Mesodermal cell (in vitro differentiated cells): ENCODE data around the gene AATF.

ENCODE experiments used
- H3K27ac ChIP-seq: 2 replicates; pipeline ENCODE4 v1.7.0; 2013; ENCODE audit warnings: mild to moderate bottlenecking, low read depth, low read length, moderate library complexity; ENCODE audit not compliant: severe bottlenecking
- H3K36me3 ChIP-seq: 2 replicates; pipeline ENCODE4 v1.7.1; 2013; ENCODE audit warnings: mild to moderate bottlenecking, low read length, moderate library complexity; ENCODE audit not compliant: control insufficient read depth, insufficient read depth
- H3K4me1 ChIP-seq: one replicate; pipeline ENCODE4 v1.7.1; 2013; ENCODE audit warnings: mild to moderate bottlenecking, low read length; ENCODE audit not compliant: insufficient read depth, control insufficient read depth, poor library complexity, severe bottlenecking
- H3K4me3 ChIP-seq: 2 replicates; pipeline ENCODE4 v1.7.0; 2013; ENCODE audit warnings: low read length, control low read depth, mild to moderate bottlenecking; ENCODE audit not compliant: insufficient read depth, poor library complexity, severe bottlenecking; ENCODE audit errors: extremely low read depth
- H3K9me3 ChIP-seq: 2 replicates; pipeline ENCODE4 v1.7.1; 2013; ENCODE audit warnings: mild to moderate bottlenecking, low read length, moderate library complexity; ENCODE audit not compliant: control insufficient read depth
- WGBS, 2 experiments: methylation state at CpG; one replicate each; pipeline ENCODE4 v1.1.5; 2013; ENCODE audit warnings: missing lambda C conversion rate in 2 of 2; ENCODE audit not compliant: insufficient coverage in 2 of 2; 5-methylcytosine and 5-hydroxymethylcytosine counted together

AATF gene

GRCh38 chr17:36994438-36994837 lies 45.7 kb downstream of the AATF start:
- H3K36me3 ChIP-seq, result peaks cover 58% of the 10 kb centered on the region
- peak overlapping the region; percentile 1 for H3K27ac ChIP-seq
- H3K4me3 ChIP-seq, result no peak overlapping the region
- no peaks in the 10 kb centered on the region for H3K4me1 ChIP-seq
- 90 to 100% methylated on average over 1 to 2 of the region's 3 CpGs for WGBS, 2 experiments
- no peaks in the 10 kb centered on the region for H3K9me3 ChIP-seq

DNA sequence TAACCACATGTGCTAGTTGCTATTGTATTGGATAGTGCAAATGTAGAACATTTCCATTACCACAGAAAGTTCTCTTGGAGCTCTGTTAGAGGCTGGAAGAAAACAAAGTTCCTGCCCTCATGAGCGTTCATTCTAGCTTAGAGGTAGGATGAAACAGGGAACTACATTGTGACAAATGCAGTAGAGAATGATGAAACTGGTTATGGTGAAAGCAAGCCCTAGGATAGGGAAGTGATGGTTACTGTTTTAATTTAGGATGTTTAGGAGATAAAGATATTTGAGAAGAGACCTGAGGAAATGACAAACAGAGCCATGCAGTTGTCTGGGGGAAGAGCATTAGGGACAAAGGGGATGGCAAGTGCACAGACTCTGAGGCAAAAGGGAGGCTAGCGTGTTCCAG lies 50.7 kb downstream of the AATF start:
- H3K4me1 ChIP-seq, result no peaks in the 10 kb centered on the region
- H3K9me3 ChIP-seq, result peaks cover 3% of the 10 kb centered on the region
- no peak overlapping the region for H3K4me3 ChIP-seq
- peaks cover 76% of the 10 kb centered on the region for H3K36me3 ChIP-seq
- 96 to 100% methylated on average over 2 of the region's 2 CpGs for WGBS, 2 experiments
- H3K27ac ChIP-seq, result no peak overlapping the region

DNA sequence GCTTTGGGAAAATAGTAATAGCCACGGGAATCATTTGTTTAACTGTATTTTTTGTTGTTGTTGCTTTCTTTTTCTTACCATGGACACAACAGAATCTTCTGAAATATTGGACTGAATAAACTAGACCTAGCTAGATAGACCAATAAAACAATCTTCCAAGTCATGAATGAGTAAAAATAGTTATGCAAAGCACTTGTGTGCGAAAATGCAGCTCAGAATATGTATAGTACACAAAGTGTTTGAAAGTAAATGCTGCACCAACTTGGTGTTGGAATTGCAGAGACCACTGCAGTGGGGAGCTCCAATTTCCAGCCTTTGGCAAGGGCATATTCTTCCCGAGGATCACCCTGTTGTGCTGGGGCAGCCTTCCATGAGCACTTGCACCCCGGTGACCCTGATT lies 68.0 kb downstream of the AATF start:
- WGBS, 2 experiments, result 78 to 89% methylated on average over 3 of the region's 4 CpGs
- Histone ChIP-seq H3K4me3 (no peak overlapping the region), H3K27ac (no peak overlapping the region)

GRCh38 chr17:37017404-37017803 lies 68.7 kb downstream of the AATF start:
- H3K27ac ChIP-seq, result no peak overlapping the region
- H3K9me3 ChIP-seq, result no peaks in the 10 kb centered on the region
- peaks cover 5% of the 10 kb centered on the region for H3K36me3 ChIP-seq
- no peaks in the 10 kb centered on the region for H3K4me1 ChIP-seq
- WGBS, 2 experiments, result no CpG with 5 or more reads among the region's 1 CpG
- no peak overlapping the region for H3K4me3 ChIP-seq

More for the DNA sequence above, 68.0 kb downstream of the AATF start:
- Histone ChIP-seq H3K4me1 (no peaks in the 10 kb centered on the region), H3K36me3 (peaks cover 4% of the 10 kb centered on the region), H3K9me3 (no peaks in the 10 kb centered on the region)

GRCh38 chr17:37019117-37019740 lies 70.5 kb downstream of the AATF start:
- peaks cover 9% of the 10 kb centered on the region for H3K36me3 ChIP-seq
- 85 to 92% methylated on average over 3 of the region's 3 CpGs for WGBS, 2 experiments
- H3K4me3 ChIP-seq, result no peak overlapping the region
- no peaks in the 10 kb centered on the region for H3K9me3 ChIP-seq
- no peaks in the 10 kb centered on the region for H3K4me1 ChIP-seq
- no peak overlapping the region for H3K27ac ChIP-seq

DNA sequence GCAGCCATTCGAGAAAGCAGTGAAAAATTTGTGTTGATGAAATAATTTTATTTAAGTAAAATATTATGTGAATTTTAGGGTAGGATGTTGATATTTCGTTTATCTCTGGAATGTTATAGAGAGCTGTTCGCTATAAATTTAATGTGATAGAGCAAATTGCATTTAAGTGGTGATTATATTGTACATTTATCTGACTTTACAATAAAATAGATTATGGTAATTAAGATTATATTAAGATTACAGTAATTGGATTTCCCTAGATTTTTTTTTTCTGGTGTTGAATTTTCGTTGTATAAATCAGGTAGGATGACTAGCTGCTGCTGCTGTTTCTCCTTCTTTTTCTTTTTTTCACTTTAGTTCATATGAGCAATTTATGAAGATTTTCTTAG lies 71.0 kb downstream of the AATF start:
- peaks cover 9% of the 10 kb centered on the region for H3K36me3 ChIP-seq
- H3K9me3 ChIP-seq, result no peaks in the 10 kb centered on the region
- H3K4me1 ChIP-seq, result no peaks in the 10 kb centered on the region
- H3K4me3 ChIP-seq, result no peak overlapping the region
- no peak overlapping the region for H3K27ac ChIP-seq
- WGBS, 2 experiments, result 92 to 100% methylated on average over 1 to 2 of the region's 4 CpGs

- peaks cover 9% of the 10 kb centered on the region for H3K36me3 ChIP-seq
- H3K4me1 ChIP-seq, result peaks cover 3% of the 10 kb centered on the region
- no peaks in the 10 kb centered on the region for H3K9me3 ChIP-seq
- WGBS, 2 experiments, result 92% methylated on average over 3 of the region's 3 CpGs
- no peak overlapping the region for H3K27ac ChIP-seq
- H3K4me3 ChIP-seq, result no peak overlapping the region
Measured at GRCh38 chr17:37024181-37024637, 75.5 kb downstream of the AATF start.

GRCh38 chr17:37025238-37025637 lies 76.5 kb downstream of the AATF start:
- Histone ChIP-seq H3K4me1 (peaks cover 3% of the 10 kb centered on the region), H3K36me3 (peaks cover 5% of the 10 kb centered on the region), H3K9me3 (no peaks in the 10 kb centered on the region), H3K4me3 (no peak overlapping the region), H3K27ac (no peak overlapping the region)
- 87 to 90% methylated on average over 8 of the region's 8 CpGs for WGBS, 2 experiments

DNA sequence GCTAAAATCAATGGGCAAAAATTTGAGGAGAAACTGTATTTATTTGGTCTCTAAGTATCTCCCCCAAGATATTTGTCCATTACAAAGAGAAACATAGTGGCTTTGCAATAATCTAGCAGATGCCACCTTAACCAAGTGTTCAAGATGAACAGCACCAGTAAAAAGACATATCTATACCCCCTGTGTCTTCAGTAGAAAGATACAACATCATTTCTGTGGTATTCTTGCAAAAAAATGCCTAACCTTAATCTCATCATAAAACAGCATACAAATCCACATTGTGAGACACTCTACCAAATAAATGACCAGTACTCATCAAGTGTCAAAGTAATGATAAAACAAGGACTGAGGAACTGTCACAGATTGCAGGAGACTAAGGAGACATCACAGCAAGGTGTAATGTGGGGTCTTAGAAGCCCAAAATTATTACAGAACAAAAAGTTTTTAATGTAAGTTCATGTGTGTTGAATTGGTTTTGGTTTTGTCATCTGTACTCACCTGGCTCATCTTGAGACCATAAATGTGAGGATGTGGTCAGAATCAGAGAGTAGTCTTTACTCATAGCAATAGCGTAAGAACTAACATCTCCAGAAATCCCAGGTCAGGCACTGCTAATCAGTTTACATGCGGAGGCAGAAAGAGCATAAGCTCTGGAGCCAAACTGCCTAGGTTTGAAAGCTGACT lies 77.2 kb downstream of the AATF start:
- no peak overlapping the region for H3K27ac ChIP-seq

DNA sequence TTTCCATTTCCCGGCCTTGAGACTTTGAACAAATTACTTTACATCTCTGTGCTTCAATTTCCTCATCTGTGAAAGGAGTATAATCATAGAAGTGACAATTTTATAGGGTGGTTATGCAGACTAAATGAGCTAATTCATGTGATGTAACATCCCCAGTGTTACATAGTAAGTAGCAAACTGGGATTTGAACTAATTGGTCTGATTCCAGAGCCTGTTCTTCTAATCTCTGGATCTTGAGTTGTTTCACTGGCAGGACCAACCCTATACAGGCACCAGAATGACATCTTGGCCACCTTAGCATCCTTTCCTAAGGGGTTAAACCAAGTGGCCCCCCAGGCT lies 77.7 kb downstream of the AATF start:
- H3K27ac ChIP-seq, result no peak overlapping the region
- WGBS, 2 experiments, result no CpG with 5 or more reads among the region's 1 CpG
- no peak overlapping the region for H3K4me3 ChIP-seq
- H3K9me3 ChIP-seq, result no peaks in the 10 kb centered on the region
- H3K36me3 ChIP-seq, result peaks cover 8% of the 10 kb centered on the region
- peaks cover 3% of the 10 kb centered on the region for H3K4me1 ChIP-seq

More for the DNA sequence above, 77.2 kb downstream of the AATF start:
- peaks cover 5% of the 10 kb centered on the region for H3K36me3 ChIP-seq
- H3K4me1 ChIP-seq, result peaks cover 3% of the 10 kb centered on the region
- WGBS, 2 experiments, result 80 to 93% methylated on average over 1 to 2 of the region's 2 CpGs
- no peak overlapping the region for H3K4me3 ChIP-seq
- no peaks in the 10 kb centered on the region for H3K9me3 ChIP-seq

- H3K27ac ChIP-seq, result no peak overlapping the region
- peaks cover 3% of the 10 kb centered on the region for H3K4me1 ChIP-seq
- no peaks in the 10 kb centered on the region for H3K9me3 ChIP-seq
- no peak overlapping the region for H3K4me3 ChIP-seq
- peaks cover 10% of the 10 kb centered on the region for H3K36me3 ChIP-seq
- no CpG with 5 or more reads among the region's 4 CpGs for WGBS, 2 experiments
Measured at GRCh38 chr17:37028040-37028439, 79.3 kb downstream of the AATF start.
